GM18861 (cell line): ENCODE measurements around the gene ZNF354C.
A peak's percentile ranks its signal among the peaks of the same experiment; 100 is the strongest.
"Not testable (repeated sequence)": the region's sequence is repeated elsewhere in the genome, so short reads cannot be mapped to it uniquely, and the experiment has no call there.

Source experiments
- ATAC-seq: cut with Tn5 transposase; IDR thresholded peaks from one replicate; pipeline ENCODE4 v1.9.1; 2021; ENCODE audit not compliant: unreplicated experiment

Gene ZNF354C

GRCh38 chr5:179060116-179061008, at the start of gene ZNF354C:
Gene ZNF354C (plus strand): TSS chr5:179060373. CDS start chr5:179062069, 1,696 bp downstream.
- ATAC-seq, result no peak

GRCh38 chr5:179023528-179024189, 36.5 kb upstream of the ZNF354C start, which contains the start of gene ZNF879:
Gene ZNF879 (plus strand): TSS chr5:179023804. CDS start chr5:179025005, 1,201 bp downstream.
- peak; percentile 57 for ATAC-seq

GRCh38 chr5:179033004-179033580, 27.1 kb upstream of the ZNF354C start:
- ATAC-seq, result no peak

GRCh38 chr5:179044765-179045164, 15.4 kb upstream of the ZNF354C start:
- no peak for ATAC-seq

GRCh38 chr5:179051784-179052183, 8.4 kb upstream of the ZNF354C start:
- no peak for ATAC-seq

- no peak for ATAC-seq
Measured at GRCh38 chr5:179054036-179054785, 6.0 kb upstream of the ZNF354C start.

- no peak for ATAC-seq
Measured at GRCh38 chr5:179054876-179055275, 5.3 kb upstream of the ZNF354C start.

GRCh38 chr5:179055436-179055835, 4.7 kb upstream of the ZNF354C start:
- ATAC-seq, result no peak

GRCh38 chr5:179055841-179056240, 4.3 kb upstream of the ZNF354C start:
- no peak for ATAC-seq

- ATAC-seq, result no peak
Measured at GRCh38 chr5:179061025-179061424, 852 bp downstream of the ZNF354C start.

GRCh38 chr5:179065703-179066102, 5.5 kb downstream of the ZNF354C start:
- no peak for ATAC-seq

- no peak for ATAC-seq
Measured at GRCh38 chr5:179079165-179079987, 19.2 kb downstream of the ZNF354C start.

- no peak for ATAC-seq
Measured at GRCh38 chr5:179080724-179081123, 20.6 kb downstream of the ZNF354C start.

- ATAC-seq, result no peak
Measured at GRCh38 chr5:179089502-179089901, 29.3 kb downstream of the ZNF354C start.

- ATAC-seq, result not testable (repeated sequence)
Measured at GRCh38 chr5:179101282-179101681, 41.1 kb downstream of the ZNF354C start.

GRCh38 chr5:179110528-179110927, 50.4 kb downstream of the ZNF354C start:
- ATAC-seq, result no peak

GRCh38 chr5:179111267-179112207, 51.4 kb downstream of the ZNF354C start:
- ATAC-seq, result no peak

GRCh38 chr5:179112469-179113142, 52.4 kb downstream of the ZNF354C start:
- no peak for ATAC-seq
